ENCODE data around the gene CHURC1.

CHURC1 gene

GRCh38 chr14:64947710-64948611, 33.7 kb downstream of the CHURC1 start:
- H3K4me3 ChIP-seq (ENCODE audit: low read depth, low read length), result no peak overlapping the region
- DNase-seq (ENCODE audit: low read depth), result no peak
- TF ChIP-seq CTCF (IDR thresholded peaks at IDR 0.05; ENCODE audit: insufficient read depth, low read depth, low read length, missing control alignments), result no peak

GRCh38 chr14:64948612-64949210, 34.5 kb downstream of the CHURC1 start:
- TF ChIP-seq CTCF (IDR thresholded peaks at IDR 0.05; ENCODE audit: insufficient read depth, low read depth, low read length, missing control alignments), result no peak
- DNase-seq (ENCODE audit: low read depth), result no peak
- no peak overlapping the region for H3K4me3 ChIP-seq (ENCODE audit: low read depth, low read length)

- no peak overlapping the region for H3K4me3 ChIP-seq (ENCODE audit: low read depth, low read length)
- no peak for TF ChIP-seq CTCF (IDR thresholded peaks at IDR 0.05; ENCODE audit: insufficient read depth, low read depth, low read length, missing control alignments)
- no peak for DNase-seq (ENCODE audit: low read depth)
Observed at GRCh38 chr14:64950889-64951288, 36.6 kb downstream of the CHURC1 start.

- no peak for DNase-seq (ENCODE audit: low read depth)
- no peak overlapping the region for H3K4me3 ChIP-seq (ENCODE audit: low read depth, low read length)
- TF ChIP-seq CTCF (IDR thresholded peaks at IDR 0.05; ENCODE audit: insufficient read depth, low read depth, low read length, missing control alignments), result no peak
Observed at GRCh38 chr14:64951291-64951690, 37.0 kb downstream of the CHURC1 start.

GRCh38 chr14:64951724-64952123, 37.5 kb downstream of the CHURC1 start:
- no peak for TF ChIP-seq CTCF (IDR thresholded peaks at IDR 0.05; ENCODE audit: insufficient read depth, low read depth, low read length, missing control alignments)
- H3K4me3 ChIP-seq (ENCODE audit: low read depth, low read length), result no peak overlapping the region
- DNase-seq (ENCODE audit: low read depth), result no peak

- no peak overlapping the region for H3K4me3 ChIP-seq (ENCODE audit: low read depth, low read length)
- peak; percentile 28 for TF ChIP-seq CTCF (IDR thresholded peaks at IDR 0.05; ENCODE audit: insufficient read depth, low read depth, low read length, missing control alignments)
Observed at GRCh38 chr14:64952598-64953309, 38.5 kb downstream of the CHURC1 start.

More at GRCh38 chr14:64952598-64953309, 38.5 kb downstream of the CHURC1 start:
- peak; percentile 66 for DNase-seq (ENCODE audit: low read depth)

Measured in GM12865 (cell line).